Osteoblast (primary cell): ENCODE data around the gene NCOA1. TPM values are rescaled to one million over a fixed set of nuclear protein-coding genes. Genes with fewer than 3 reads are reported as not detected.
A peak's percentile ranks its signal among the peaks of the same experiment; 100 is the strongest.
"Not testable (repeated sequence)": the region's sequence is repeated elsewhere in the genome, so short reads cannot be mapped to it uniquely, and the experiment has no call there.

Experiments
- DNase-seq: peaks from one replicate; pipeline ENCODE4 v3.0.0; 2011; ENCODE audit warnings: low spot score, mixed read lengths; ENCODE audit not compliant: insufficient read length; ENCODE audit errors: missing footprints
- H2AFZ ChIP-seq: 2 replicates; pipeline ENCODE4 v1.6.0; 2011; ENCODE audit warnings: mild to moderate bottlenecking, low read length
- H3K27ac ChIP-seq: 2 replicates; pipeline ENCODE4 v1.5.1; 2011; ENCODE audit warnings: mild to moderate bottlenecking, low read depth, low read length, moderate library complexity
- H3K27me3 ChIP-seq: 2 replicates; pipeline ENCODE4 v1.6.0; 2012; ENCODE audit warnings: mild to moderate bottlenecking, control low read depth, inconsistent platforms, low read length, moderate library complexity; ENCODE audit not compliant: insufficient read depth
- H3K36me3 ChIP-seq: 2 replicates; pipeline ENCODE4 v1.5.1; 2011; ENCODE audit warnings: mild to moderate bottlenecking, low read length, control low read depth, moderate library complexity; ENCODE audit not compliant: insufficient read depth
- H3K4me1 ChIP-seq: 2 replicates; pipeline ENCODE4 v1.5.1; 2011; ENCODE audit warnings: mild to moderate bottlenecking, low read length, control low read depth, moderate library complexity; ENCODE audit not compliant: insufficient read depth
- H3K4me2 ChIP-seq: 2 replicates; pipeline ENCODE4 v1.6.0; 2011; ENCODE audit warnings: mild to moderate bottlenecking, low read length; ENCODE audit not compliant: insufficient read depth
- H3K4me3 ChIP-seq: fragments of 200-600 bp; sonication (generic); 3 replicates; pipeline ENCODE4 v1.5.1; 2012; ENCODE audit warnings: mild to moderate bottlenecking, low read length, inconsistent platforms; ENCODE audit not compliant: insufficient read depth
- H3K79me2 ChIP-seq: 2 replicates; pipeline ENCODE4 v1.6.0; 2012; ENCODE audit warnings: mild to moderate bottlenecking, low read length, control low read depth, inconsistent platforms; ENCODE audit not compliant: insufficient read depth
- H3K9me3 ChIP-seq: 2 replicates; pipeline ENCODE4 v1.5.1; 2011; ENCODE audit warnings: low read depth, low read length, control low read depth
- H4K20me1 ChIP-seq: 2 replicates; pipeline ENCODE4 v1.6.0; 2012; ENCODE audit warnings: mild to moderate bottlenecking, low read length, control low read depth; ENCODE audit not compliant: insufficient read depth
- CTCF ChIP-seq: IDR thresholded peaks from 2 replicates; pipeline ENCODE4 v1.5.1; 2011; ENCODE audit warnings: mild to moderate bottlenecking, low read depth, low read length, moderate library complexity; ENCODE audit errors: extremely low read depth
- total RNA-seq: library from RNA; depleted of rRNA; stranded (reverse); fragments of >200 nt; gene quantifications from 2 replicates; pipeline ENCODE4 v1.2.3, GENCODE V29; 2012

Gene NCOA1
- total RNA-seq, 1 donor: 23.2 TPM

DNA sequence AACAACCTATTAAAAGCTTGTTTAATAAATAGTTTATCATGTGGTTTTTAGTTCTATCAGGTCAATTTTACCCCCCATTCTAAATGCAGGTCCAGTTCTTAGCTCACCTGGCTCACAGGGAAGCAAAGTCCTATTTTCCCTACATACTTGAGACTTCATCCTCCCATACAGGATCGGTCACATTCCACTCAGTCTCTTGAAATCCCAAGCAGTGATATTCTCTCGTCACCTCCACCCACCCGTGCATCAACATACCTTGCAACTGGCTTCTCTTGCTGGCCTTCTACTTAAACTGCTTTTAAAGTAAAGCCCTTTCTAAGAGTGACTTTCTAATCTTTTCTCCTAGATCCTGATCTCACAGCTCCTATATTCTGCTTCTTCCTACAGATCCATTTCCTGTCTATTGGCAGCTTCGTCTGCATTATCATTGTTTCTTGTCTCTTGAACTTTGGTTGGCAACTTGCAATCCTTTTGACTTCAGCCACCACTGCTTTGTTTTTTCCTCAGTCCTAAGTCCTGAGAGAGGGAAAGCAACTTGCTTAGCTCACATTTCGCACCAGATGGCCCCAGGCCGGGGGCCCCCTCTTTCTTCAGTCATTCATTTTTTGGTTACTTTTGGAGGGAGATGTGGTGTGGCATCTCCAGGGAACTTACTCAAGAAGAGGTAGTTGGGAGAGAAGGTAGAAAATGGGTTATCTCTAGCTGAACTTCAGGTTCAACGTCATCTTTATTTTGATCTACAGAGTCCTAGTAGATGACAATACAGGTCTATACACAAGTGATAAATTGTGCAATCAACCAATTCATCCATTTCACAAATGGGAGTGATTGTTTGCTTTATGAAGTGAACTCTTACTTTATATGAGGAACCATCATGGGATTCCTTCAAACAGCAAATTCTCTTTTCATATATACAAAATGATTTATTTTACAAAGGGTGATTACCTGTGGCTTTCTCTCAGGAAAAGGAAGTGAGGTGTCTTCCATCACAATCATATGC is 23.9 kb upstream of the NCOA1 start:
- Histone ChIP-seq H4K20me1 (no peaks in the 10 kb centered on the region), H3K4me1 (no peaks in the 10 kb centered on the region), H3K9me3 (no peaks in the 10 kb centered on the region), H3K27me3 (peaks cover 2% of the 10 kb centered on the region), H3K36me3 (no peaks in the 10 kb centered on the region), H2AFZ (no peak overlapping the region), H3K79me2 (no peaks in the 10 kb centered on the region), H3K27ac (no peak overlapping the region), H3K4me2 (no peak overlapping the region), H3K4me3 (no peak overlapping the region)
- no peak for TF ChIP-seq CTCF
- no peak for DNase-seq

DNA sequence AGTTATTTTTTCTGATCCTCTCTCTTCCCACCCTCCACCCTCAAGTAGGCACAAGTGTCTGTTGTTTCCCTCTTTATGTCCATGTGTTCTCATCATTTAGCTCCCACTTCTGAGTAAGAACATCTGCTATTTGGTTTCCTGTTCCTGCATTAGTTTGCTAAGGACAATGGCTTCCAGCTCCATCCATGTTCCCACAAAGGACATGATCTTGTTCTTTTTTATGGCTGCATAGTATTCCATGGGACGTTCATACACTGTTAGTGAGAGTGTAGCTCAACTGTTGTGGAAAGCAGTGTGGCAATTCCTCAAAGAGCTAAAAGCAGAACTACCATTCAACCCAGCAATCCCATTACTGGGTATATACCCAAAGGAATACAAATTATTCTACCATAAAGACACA is 22.6 kb upstream of the NCOA1 start:
- DNase-seq, H3K27ac ChIP-seq, H3K9me3 ChIP-seq, H3K36me3 ChIP-seq, H4K20me1 ChIP-seq, H3K4me2 ChIP-seq, H2AFZ ChIP-seq, H3K4me1 ChIP-seq, H3K4me3 ChIP-seq, H3K79me2 ChIP-seq, H3K27me3 ChIP-seq: not testable (repeated sequence)

GRCh38 chr2:24469148-24469650 is 21.9 kb upstream of the NCOA1 start:
- H3K4me1 ChIP-seq: no peaks in the 10 kb centered on the region
- no peak overlapping the region for H3K4me3 ChIP-seq
- TF ChIP-seq CTCF: no peak
- no peaks in the 10 kb centered on the region for H4K20me1 ChIP-seq
- H2AFZ ChIP-seq: no peak overlapping the region
- no peak for DNase-seq
- no peak overlapping the region for H3K27ac ChIP-seq
- no peaks in the 10 kb centered on the region for H3K36me3 ChIP-seq
- H3K9me3 ChIP-seq: no peaks in the 10 kb centered on the region
- no peaks in the 10 kb centered on the region for H3K27me3 ChIP-seq
- H3K4me2 ChIP-seq: no peak overlapping the region
- H3K79me2 ChIP-seq: no peaks in the 10 kb centered on the region

GRCh38 chr2:24471662-24472061 is 19.4 kb upstream of the NCOA1 start:
- no peaks in the 10 kb centered on the region for H3K36me3 ChIP-seq
- H4K20me1 ChIP-seq: no peaks in the 10 kb centered on the region
- no peak for TF ChIP-seq CTCF
- no peak overlapping the region for H3K4me3 ChIP-seq
- peak overlapping the region; percentile 33 for H2AFZ ChIP-seq
- no peaks in the 10 kb centered on the region for H3K27me3 ChIP-seq
- no peaks in the 10 kb centered on the region for H3K9me3 ChIP-seq
- H3K4me1 ChIP-seq: no peaks in the 10 kb centered on the region
- H3K27ac ChIP-seq: no peak overlapping the region
- H3K4me2 ChIP-seq: no peak overlapping the region
- no peak for DNase-seq
- H3K79me2 ChIP-seq: no peaks in the 10 kb centered on the region
